Activated B cell treated with CpG ODN at 0.5 μM for 24 hours (primary cell): ENCODE results near the gene ZNF385A. TPM values are rescaled to one million over a fixed set of nuclear protein-coding genes. Genes with fewer than 3 reads are reported as not detected.

Source experiments
- ATAC-seq: fragments of 200-7000 bp; cut with Tn5 transposase; one replicate; pipeline ENCODE4 v1.10.0; 2021; ENCODE audit warnings: low read depth, mild to moderate bottlenecking, moderate library complexity
- CTCF ChIA-PET: fragments of 350-600 bp; sonication (Branson Sonifier 250); formaldehyde crosslinking; loops from one replicate; lab custom pipeline; 2021; ENCODE audit warnings: antibody characterized with exemption; lab: Charles Lee
- POLR2A ChIA-PET: fragments of 350-600 bp; sonication (Branson Sonifier 250); formaldehyde crosslinking; loops from one replicate; lab custom pipeline; 2021; ENCODE audit warnings: antibody characterized with exemption; lab: Charles Lee
- DNase-seq: peaks from one replicate; pipeline ENCODE4 v3.0.0; 2022
- H3K27ac Mint-ChIP-seq: one replicate; pipeline ENCODE4 v1.8.0; 2020; ENCODE audit warnings: mixed read lengths
- H3K27me3 Mint-ChIP-seq: one replicate; pipeline ENCODE4 v1.8.0; 2021; ENCODE audit warnings: mixed read lengths
- H3K36me3 Mint-ChIP-seq: one replicate; pipeline ENCODE4 v1.8.0; 2021; ENCODE audit warnings: low read depth, mixed read lengths
- H3K4me1 Mint-ChIP-seq: one replicate; pipeline ENCODE4 v1.8.0; 2021; ENCODE audit warnings: mixed read lengths
- H3K4me3 Mint-ChIP-seq: one replicate; pipeline ENCODE4 v1.8.0; 2020; ENCODE audit warnings: mild to moderate bottlenecking, mixed read lengths
- H3K9me3 Mint-ChIP-seq: one replicate; pipeline ENCODE4 v1.8.0; 2020; ENCODE audit warnings: mixed read lengths
- intact Hi-C: fragments of 100-400 bp; cut with micrococcal nuclease; formaldehyde crosslinking; loops from one replicate; pipeline ENCODE4 v1.15.1; 2024
- total RNA-seq: library from RNA; stranded (reverse); gene quantifications from 2 replicates; pipeline ENCODE4 v1.2.3, GENCODE V29; 2022
- TF ChIP-seq, protein P1 (sequence below): fragments of 200-600 bp; IDR thresholded peaks from one replicate; pipeline ENCODE4 v1.8.0; 2022; ENCODE audit warnings: antibody characterized with exemption, mild to moderate bottlenecking

Gene ZNF385A
- total RNA-seq, 1 donor from 2014 or later: 5.0 TPM

- intact Hi-C loops: no loop called here
- Mint-ChIP-seq H3K9me3 (no peaks in the 10 kb centered on the region), H3K27me3 (peaks cover 35% of the 10 kb centered on the region), H3K27ac (no peak overlapping the region), H3K36me3 (no peaks in the 10 kb centered on the region), H3K4me3 (no peak overlapping the region), H3K4me1 (peaks cover 9% of the 10 kb centered on the region)
- ChIA-PET POLR2A (interaction anchor here (0.6 kb wide), 1 partner anchor 76 kb away, joined by 3 read pairs; no protein-coding TSS in a partner anchor), CTCF (interaction anchor here (1.1 to 3.3 kb wide), 3 partner anchors 11 to 30 kb away, joined by 3 to 22 read pairs (median 17); no protein-coding TSS in a partner anchor)
- DNase-seq: no peak
- no peak for ATAC-seq
- TF ChIP-seq, protein P1, sequence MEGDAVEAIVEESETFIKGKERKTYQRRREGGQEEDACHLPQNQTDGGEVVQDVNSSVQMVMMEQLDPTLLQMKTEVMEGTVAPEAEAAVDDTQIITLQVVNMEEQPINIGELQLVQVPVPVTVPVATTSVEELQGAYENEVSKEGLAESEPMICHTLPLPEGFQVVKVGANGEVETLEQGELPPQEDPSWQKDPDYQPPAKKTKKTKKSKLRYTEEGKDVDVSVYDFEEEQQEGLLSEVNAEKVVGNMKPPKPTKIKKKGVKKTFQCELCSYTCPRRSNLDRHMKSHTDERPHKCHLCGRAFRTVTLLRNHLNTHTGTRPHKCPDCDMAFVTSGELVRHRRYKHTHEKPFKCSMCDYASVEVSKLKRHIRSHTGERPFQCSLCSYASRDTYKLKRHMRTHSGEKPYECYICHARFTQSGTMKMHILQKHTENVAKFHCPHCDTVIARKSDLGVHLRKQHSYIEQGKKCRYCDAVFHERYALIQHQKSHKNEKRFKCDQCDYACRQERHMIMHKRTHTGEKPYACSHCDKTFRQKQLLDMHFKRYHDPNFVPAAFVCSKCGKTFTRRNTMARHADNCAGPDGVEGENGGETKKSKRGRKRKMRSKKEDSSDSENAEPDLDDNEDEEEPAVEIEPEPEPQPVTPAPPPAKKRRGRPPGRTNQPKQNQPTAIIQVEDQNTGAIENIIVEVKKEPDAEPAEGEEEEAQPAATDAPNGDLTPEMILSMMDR: no peak
Observed at GRCh38 chr12:54429014-54429471, 44.5 kb upstream of the ZNF385A start.

DNA sequence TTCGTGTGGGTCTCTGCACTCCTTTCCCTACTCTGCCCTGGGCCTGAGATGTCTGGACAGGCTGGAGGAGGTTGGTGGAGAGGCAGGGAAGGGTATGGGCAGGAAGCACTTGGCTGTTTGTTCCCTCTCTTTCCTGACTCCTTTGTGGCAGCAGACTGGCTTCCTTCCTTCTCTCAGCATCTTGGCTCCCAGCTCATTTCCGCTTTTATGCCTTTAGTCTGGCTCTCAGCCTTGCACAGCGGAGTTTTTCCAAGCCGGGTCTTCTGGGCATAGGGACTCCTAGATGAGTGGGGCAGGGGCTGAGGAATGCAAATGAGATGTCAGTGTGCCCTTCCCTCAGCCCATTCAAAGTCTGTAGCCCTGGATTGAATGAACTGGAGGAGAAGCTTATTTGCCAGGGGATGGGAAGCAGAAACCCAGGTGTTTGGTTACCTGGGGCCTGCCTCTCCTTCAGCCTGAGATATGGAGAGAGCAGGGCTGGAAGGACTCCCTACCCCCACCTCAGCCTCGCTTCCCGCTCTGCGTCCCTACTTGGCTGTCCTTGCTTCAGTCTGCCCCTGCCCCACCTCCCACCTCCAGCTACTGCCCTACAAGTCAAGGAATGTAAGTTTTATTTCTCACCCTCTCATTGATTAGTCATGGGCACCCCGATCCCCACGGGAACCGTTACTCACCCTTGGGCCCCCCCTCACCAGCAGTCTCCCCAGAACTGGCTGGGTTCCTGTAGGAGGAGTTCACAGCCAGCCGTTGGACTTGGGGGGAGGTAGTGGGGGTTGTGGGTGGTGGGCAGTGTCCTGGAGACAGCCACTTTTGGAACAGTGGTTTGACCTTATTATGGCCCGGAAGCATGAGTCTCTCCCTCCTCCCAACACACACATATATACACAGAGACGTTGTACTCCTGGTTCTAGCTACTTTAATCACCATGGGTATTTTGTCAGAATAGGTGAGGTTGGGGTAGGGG lies 43.8 kb upstream of the ZNF385A start:
- DNase-seq (no peak), ATAC-seq (no peak)
- intact Hi-C loops: no loop called here
- no peak overlapping the region for H3K4me3 Mint-ChIP-seq
- POLR2A ChIA-PET: interaction anchor here (0.8 to 1.1 kb wide), 2 partner anchors 16 to 17 kb away, joined by 3 to 7 read pairs; no protein-coding TSS in a partner anchor
- TF ChIP-seq, protein P1: no peak
- H3K27me3 Mint-ChIP-seq: peaks cover 34% of the 10 kb centered on the region
- H3K27ac Mint-ChIP-seq: no peak overlapping the region
- CTCF ChIA-PET: interaction anchor here (1.6 to 3.3 kb wide), 3 partner anchors 11 to 29 kb away, joined by 4 to 22 read pairs (median 17); no protein-coding TSS in a partner anchor
- H3K36me3 Mint-ChIP-seq: no peaks in the 10 kb centered on the region
- no peaks in the 10 kb centered on the region for H3K9me3 Mint-ChIP-seq
- peaks cover 9% of the 10 kb centered on the region for H3K4me1 Mint-ChIP-seq

- no peak for DNase-seq
- POLR2A ChIA-PET: interaction anchor here (1.1 kb wide), 1 partner anchor 14 kb away, joined by 3 read pairs; no protein-coding TSS in a partner anchor
- H3K27ac Mint-ChIP-seq: no peak overlapping the region
- TF ChIP-seq, protein P1: no peak
- H3K36me3 Mint-ChIP-seq: no peaks in the 10 kb centered on the region
- no peak for ATAC-seq
- intact Hi-C loops: no loop called here
- CTCF ChIA-PET: interaction anchor here (0.9 to 3.3 kb wide), 4 partner anchors 9 to 28 kb away, joined by 3 to 22 read pairs (median 10); no protein-coding TSS in a partner anchor
- H3K27me3 Mint-ChIP-seq: peaks cover 36% of the 10 kb centered on the region
- no peak overlapping the region for H3K4me3 Mint-ChIP-seq
- no peaks in the 10 kb centered on the region for H3K9me3 Mint-ChIP-seq
- peaks cover 9% of the 10 kb centered on the region for H3K4me1 Mint-ChIP-seq
Observed at GRCh38 chr12:54427106-54427505, 42.6 kb upstream of the ZNF385A start.

DNA sequence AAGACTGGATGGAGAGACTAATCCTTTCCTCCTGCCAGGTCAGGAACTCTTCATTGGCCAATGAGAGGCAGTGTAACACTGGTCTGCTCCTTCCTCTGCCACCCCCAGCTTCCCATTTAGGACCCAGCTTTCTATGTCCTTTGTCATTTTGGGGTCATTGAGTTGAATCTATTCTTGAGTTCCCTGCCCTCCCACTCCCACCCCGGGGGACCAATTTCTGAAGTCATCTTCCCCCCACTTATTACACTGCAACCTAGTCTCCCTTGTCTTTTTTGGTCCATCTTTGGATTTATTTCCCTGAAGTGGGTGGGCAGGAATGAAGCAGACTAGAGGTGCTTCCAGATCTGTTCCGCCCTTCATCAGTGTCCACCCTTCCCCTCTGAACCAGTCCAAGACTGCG lies 42.2 kb upstream of the ZNF385A start:
- no peak for ATAC-seq
- TF ChIP-seq, protein P1: no peak
- H3K27me3 Mint-ChIP-seq: peaks cover 37% of the 10 kb centered on the region
- H3K36me3 Mint-ChIP-seq: no peaks in the 10 kb centered on the region
- DNase-seq: no peak
- no peak overlapping the region for H3K27ac Mint-ChIP-seq
- ChIA-PET POLR2A (no interaction called here), CTCF (interaction anchor here (0.9 to 1.6 kb wide), 2 partner anchors 9 to 23 kb away, joined by 3 to 4 read pairs; no protein-coding TSS in a partner anchor)
- no peaks in the 10 kb centered on the region for H3K9me3 Mint-ChIP-seq
- H3K4me1 Mint-ChIP-seq: peaks cover 9% of the 10 kb centered on the region
- no peak overlapping the region for H3K4me3 Mint-ChIP-seq
- intact Hi-C loops: no loop called here

GRCh38 chr12:54425702-54426101 lies 41.2 kb upstream of the ZNF385A start:
- H3K4me1 Mint-ChIP-seq: peaks cover 14% of the 10 kb centered on the region
- POLR2A ChIA-PET: no interaction called here
- ATAC-seq: no peak
- no peak overlapping the region for H3K4me3 Mint-ChIP-seq
- no peak for DNase-seq
- H3K9me3 Mint-ChIP-seq: no peaks in the 10 kb centered on the region
- intact Hi-C loops: no loop called here
- CTCF ChIA-PET: interaction anchor here (1.9 kb wide), 1 partner anchor 14 kb away, joined by 6 read pairs; no protein-coding TSS in a partner anchor
- TF ChIP-seq, protein P1: no peak
- peaks cover 43% of the 10 kb centered on the region for H3K27me3 Mint-ChIP-seq
- H3K27ac Mint-ChIP-seq: no peak overlapping the region
- H3K36me3 Mint-ChIP-seq: no peaks in the 10 kb centered on the region
